Spleen (tissue), 7 donors: Measurements from ENCODE around the gene NPPB.

Source experiments
- CTCF ChIP-seq, 11 experiments: fragments of 200-600 bp in 7 of 11; fragments of 450-650 bp in 4 of 11; sonication (generic) in 4 of 11; IDR thresholded peaks in 8 of 11; conservative IDR thresholded peaks in 3 of 11; 1 replicate in 7 of 11; 2 replicates in 4 of 11; pipeline versions ENCODE4 v1.4.0 to v1.8.0; 2016 to 2021; ENCODE audit warnings: antibody characterized with exemption in 11 of 11, inconsistent platforms in 4 of 11, mild to moderate bottlenecking in 1 of 11
- POLR2A ChIP-seq, 3 donors: fragments of 450-650 bp; IDR thresholded peaks; one replicate each; pipeline ENCODE4 v1.5.1; 2017; ENCODE audit warnings: antibody characterized with exemption in 3 of 3, mild to moderate bottlenecking in 1 of 3
- POLR2AphosphoS5 ChIP-seq, 3 donors: sonication (generic); formaldehyde crosslinking; IDR thresholded peaks; one replicate each; pipeline ENCODE4 v1.5.1; 2017; ENCODE audit warnings: antibody characterized with exemption in 3 of 3
- donor health status: DM: no; HTN: no; CAD: no; lungs with moderate emphysema.
- donor health status: DM: no; HTN: no; CAD: no.
- donor health status: DM: no; HTN: no; CAD: no.

- TF ChIP-seq POLR2A (IDR thresholded peaks at IDR 0.05) (no peak), CTCF (IDR thresholded peaks at IDR 0.05 in 8 of 11, conservative IDR thresholded peaks at IDR 0.05 in 3 of 11) (no peak), POLR2AphosphoS5 (IDR thresholded peaks at IDR 0.05) (no peak)
Observed at GRCh38 chr1:11903210-11903609, 44.5 kb upstream of the NPPB start.
